Loucy (cell line): ENCODE results near the gene CGN.

Experiments used
- H2AFZ ChIP-seq: fragments of 200-600 bp; sonication (generic); 2 replicates; pipeline ENCODE4 v1.6.0; 2016; ENCODE audit warnings: antibody characterized with exemption, mild to moderate bottlenecking, low read length, moderate library complexity
- H3F3A ChIP-seq: fragments of 200-600 bp; 2 replicates; pipeline ENCODE4 v1.6.0; 2016; ENCODE audit warnings: antibody characterized with exemption, low read depth, mild to moderate bottlenecking
- H3K27me3 ChIP-seq: fragments of 200-600 bp; sonication (generic); 2 replicates; pipeline ENCODE4 v1.6.1; 2014; ENCODE audit warnings: low read length, mild to moderate bottlenecking; ENCODE audit not compliant: insufficient read depth, poor library complexity, severe bottlenecking
- H3K36me3 ChIP-seq: fragments of 200-600 bp; sonication (generic); 2 replicates; pipeline ENCODE4 v1.6.1; 2016; ENCODE audit warnings: low read length; ENCODE audit not compliant: insufficient read depth
- H3K4me1 ChIP-seq: fragments of 200-600 bp; sonication (generic); 2 replicates; pipeline ENCODE4 v1.5.1; 2014; ENCODE audit warnings: low read length, mild to moderate bottlenecking; ENCODE audit not compliant: insufficient read depth, poor library complexity, severe bottlenecking
- H3K4me2 ChIP-seq: fragments of 200-600 bp; sonication (generic); 2 replicates; pipeline ENCODE4 v1.6.0; 2014; ENCODE audit warnings: antibody characterized with exemption, low read length, low read depth, mild to moderate bottlenecking; ENCODE audit not compliant: poor library complexity, severe bottlenecking
- H3K4me3 ChIP-seq: fragments of 200-600 bp; sonication (generic); 2 replicates; pipeline ENCODE4 v1.5.1; 2014; ENCODE audit warnings: low read length, mild to moderate bottlenecking, mixed read lengths; ENCODE audit not compliant: poor library complexity, severe bottlenecking
- H3K79me2 ChIP-seq: fragments of 200-600 bp; sonication (generic); 2 replicates; pipeline ENCODE4 v1.6.1; 2014; ENCODE audit warnings: low read length; ENCODE audit not compliant: insufficient read depth
- H3K9ac ChIP-seq: fragments of 200-600 bp; sonication (generic); 2 replicates; pipeline ENCODE4 v1.6.0; 2014; ENCODE audit warnings: mild to moderate bottlenecking, low read depth, low read length, moderate library complexity; ENCODE audit not compliant: poor library complexity, severe bottlenecking
- H3K9me2 ChIP-seq: fragments of 200-600 bp; sonication (generic); replicated peaks from 2 replicates; pipeline ENCODE4 v1.6.1; 2016; ENCODE audit warnings: low read depth, low read length, mixed read lengths
- H3K9me3 ChIP-seq: fragments of 200-600 bp; sonication (generic); 2 replicates; pipeline ENCODE4 v1.6.1; 2014; ENCODE audit warnings: mild to moderate bottlenecking, antibody characterized with exemption, low read length, low read depth; ENCODE audit not compliant: insufficient read depth
- H4K20me1 ChIP-seq: fragments of 200-600 bp; sonication (generic); 2 replicates; pipeline ENCODE4 v1.6.0; 2014; ENCODE audit warnings: antibody characterized with exemption, low read length, mild to moderate bottlenecking; ENCODE audit not compliant: insufficient read depth, poor library complexity, severe bottlenecking
- EZH2phosphoT487 ChIP-seq: fragments of 200-600 bp; IDR thresholded peaks from 2 replicates; pipeline ENCODE4 v1.6.1; 2018; ENCODE audit warnings: antibody characterized with exemption, mild to moderate bottlenecking, moderate library complexity, borderline replicate concordance
- TF ChIP-seq, protein P1 (sequence below): fragments of 200-600 bp; sonication (generic); conservative IDR thresholded peaks from 2 replicates; pipeline ENCODE4 v1.5.1; 2014; ENCODE audit warnings: mild to moderate bottlenecking, antibody characterized with exemption, low read length

Gene CGN

DNA sequence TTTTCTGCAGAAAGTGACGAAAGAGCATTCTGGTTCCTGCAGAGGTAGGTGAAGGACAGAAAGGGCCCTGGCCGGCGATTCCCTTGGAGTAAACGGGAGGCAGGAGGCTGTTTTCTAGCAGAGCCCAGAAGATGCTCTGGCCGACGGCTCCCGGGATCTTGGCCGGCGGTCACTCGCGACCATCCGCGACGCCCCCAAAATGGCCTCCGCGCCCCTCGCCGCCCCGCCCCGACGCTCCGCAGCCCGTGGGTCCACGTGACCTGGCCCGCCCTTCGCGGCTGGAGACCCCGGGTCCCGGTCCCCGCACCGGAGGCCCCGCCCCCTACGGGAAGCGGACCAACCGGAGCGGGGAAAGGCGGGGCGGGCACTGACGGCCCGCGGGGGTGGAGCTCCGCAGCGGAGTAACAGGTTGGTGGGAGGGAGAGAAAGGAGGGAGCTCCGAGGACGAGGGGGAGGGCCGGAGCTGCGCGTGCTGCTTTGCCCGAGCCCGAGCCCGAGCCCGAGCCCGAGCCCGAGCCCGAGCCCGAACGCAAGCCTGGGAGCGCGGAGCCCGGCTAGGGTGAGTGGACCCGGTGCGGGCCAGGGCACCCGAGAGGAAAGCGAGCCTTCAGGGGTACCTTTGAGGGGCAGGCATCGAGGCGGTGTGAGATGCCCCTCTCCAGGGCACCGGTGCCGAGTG is at the start of gene CGN:
TSS of gene CGN (plus strand) at position 431 of the 679 bp plus-strand sequence. CDS start 7,133 bp downstream, outside the sequence.
- H4K20me1 ChIP-seq: no peaks in the 10 kb centered on the region
- H3K79me2 ChIP-seq: no peaks in the 10 kb centered on the region
- no peaks in the 10 kb centered on the region for H3K27me3 ChIP-seq
- peak within 1 kb of the TSS; percentile 85 for H3K4me3 ChIP-seq
- no peaks in the 10 kb centered on the region for H3K36me3 ChIP-seq
- H3K4me1 ChIP-seq: peaks cover 32% of the 10 kb centered on the region
- peak within 1 kb of the TSS; percentile 96 for H2AFZ ChIP-seq
- H3K9ac ChIP-seq: peak within 1 kb of the TSS; percentile 73
- peak within 1 kb of the TSS; percentile 99 for H3K4me2 ChIP-seq
- no peaks in the 10 kb centered on the region for H3K9me3 ChIP-seq
- TF ChIP-seq EZH2phosphoT487: no peak
- TF ChIP-seq, protein P1, sequence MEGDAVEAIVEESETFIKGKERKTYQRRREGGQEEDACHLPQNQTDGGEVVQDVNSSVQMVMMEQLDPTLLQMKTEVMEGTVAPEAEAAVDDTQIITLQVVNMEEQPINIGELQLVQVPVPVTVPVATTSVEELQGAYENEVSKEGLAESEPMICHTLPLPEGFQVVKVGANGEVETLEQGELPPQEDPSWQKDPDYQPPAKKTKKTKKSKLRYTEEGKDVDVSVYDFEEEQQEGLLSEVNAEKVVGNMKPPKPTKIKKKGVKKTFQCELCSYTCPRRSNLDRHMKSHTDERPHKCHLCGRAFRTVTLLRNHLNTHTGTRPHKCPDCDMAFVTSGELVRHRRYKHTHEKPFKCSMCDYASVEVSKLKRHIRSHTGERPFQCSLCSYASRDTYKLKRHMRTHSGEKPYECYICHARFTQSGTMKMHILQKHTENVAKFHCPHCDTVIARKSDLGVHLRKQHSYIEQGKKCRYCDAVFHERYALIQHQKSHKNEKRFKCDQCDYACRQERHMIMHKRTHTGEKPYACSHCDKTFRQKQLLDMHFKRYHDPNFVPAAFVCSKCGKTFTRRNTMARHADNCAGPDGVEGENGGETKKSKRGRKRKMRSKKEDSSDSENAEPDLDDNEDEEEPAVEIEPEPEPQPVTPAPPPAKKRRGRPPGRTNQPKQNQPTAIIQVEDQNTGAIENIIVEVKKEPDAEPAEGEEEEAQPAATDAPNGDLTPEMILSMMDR: no peak
- H3F3A ChIP-seq: no peaks in the 10 kb centered on the region
- H3K9me2 ChIP-seq: no peaks in the 10 kb centered on the region

DNA sequence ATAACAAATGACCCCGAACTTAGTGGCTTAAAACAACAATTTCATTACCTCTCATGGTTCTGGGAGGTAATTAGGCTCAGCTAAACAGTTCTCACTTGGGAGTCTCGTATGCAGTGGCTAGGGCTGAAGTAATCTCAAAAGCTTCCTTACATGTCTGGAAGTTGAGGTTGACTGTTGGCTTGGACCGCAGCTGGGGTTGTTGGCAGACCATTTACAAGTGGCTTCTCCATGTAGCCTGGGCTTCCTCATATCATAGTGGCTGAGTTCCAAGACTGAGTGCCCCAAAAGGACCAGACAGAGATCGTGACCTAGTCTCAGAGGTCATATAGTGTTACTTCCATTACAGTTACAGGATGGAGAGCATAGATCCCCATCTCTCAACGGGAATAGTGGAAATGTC is 49.5 kb upstream of the CGN start:
- Histone ChIP-seq H3K4me3 (no peak overlapping the region), H3K27me3 (peaks cover 56% of the 10 kb centered on the region), H3F3A (no peaks in the 10 kb centered on the region), H3K9ac (no peak overlapping the region), H3K4me2 (no peak overlapping the region), H3K9me3 (no peaks in the 10 kb centered on the region), H3K79me2 (peaks cover 17% of the 10 kb centered on the region), H3K36me3 (no peaks in the 10 kb centered on the region), H4K20me1 (peaks cover 12% of the 10 kb centered on the region), H2AFZ (no peak overlapping the region), H3K4me1 (peaks cover 18% of the 10 kb centered on the region), H3K9me2 (no peaks in the 10 kb centered on the region)
- TF ChIP-seq, protein P1: no peak
- no peak for TF ChIP-seq EZH2phosphoT487

DNA sequence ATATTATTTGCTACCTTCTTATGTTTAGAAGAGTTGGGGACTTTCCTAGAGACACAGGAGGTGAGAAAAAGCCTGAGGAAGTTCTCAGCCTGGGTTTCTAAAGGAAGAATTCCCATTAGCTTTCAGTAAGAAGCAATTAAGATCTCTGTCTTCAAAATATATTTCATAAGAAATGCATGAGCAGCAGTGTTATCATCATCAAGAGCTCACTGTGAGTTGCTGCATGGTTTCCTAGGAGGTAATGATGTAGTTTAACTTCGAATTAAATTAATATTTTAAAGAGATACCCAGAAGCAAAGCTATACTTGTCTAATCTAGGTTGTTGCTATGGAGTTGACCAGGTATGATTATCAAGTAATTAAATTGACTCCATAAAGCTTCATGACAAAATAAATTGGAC is 46.2 kb upstream of the CGN start:
- Histone ChIP-seq H3K4me2 (no peak overlapping the region), H3K4me1 (peaks cover under 1% of the 10 kb centered on the region), H3K9me3 (no peaks in the 10 kb centered on the region), H3K36me3 (no peaks in the 10 kb centered on the region), H3K79me2 (no peaks in the 10 kb centered on the region), H3K4me3 (no peak overlapping the region), H4K20me1 (no peaks in the 10 kb centered on the region), H3K9ac (no peak overlapping the region), H3K9me2 (no peaks in the 10 kb centered on the region), H3K27me3 (peaks cover 56% of the 10 kb centered on the region), H2AFZ (no peak overlapping the region), H3F3A (no peaks in the 10 kb centered on the region)
- TF ChIP-seq, protein P1: no peak
- TF ChIP-seq EZH2phosphoT487: no peak
